ENCODE results near the gene LAMB4. TPM values are rescaled to one million over a fixed set of nuclear protein-coding genes. Genes with fewer than 3 reads are reported as not detected.

LAMB4 gene
- total and polyA plus RNA-seq, 2 of the 8 experiments (the other 6 are each of a cell fraction or from before 2014, with no cell fraction given): not detected

DNA sequence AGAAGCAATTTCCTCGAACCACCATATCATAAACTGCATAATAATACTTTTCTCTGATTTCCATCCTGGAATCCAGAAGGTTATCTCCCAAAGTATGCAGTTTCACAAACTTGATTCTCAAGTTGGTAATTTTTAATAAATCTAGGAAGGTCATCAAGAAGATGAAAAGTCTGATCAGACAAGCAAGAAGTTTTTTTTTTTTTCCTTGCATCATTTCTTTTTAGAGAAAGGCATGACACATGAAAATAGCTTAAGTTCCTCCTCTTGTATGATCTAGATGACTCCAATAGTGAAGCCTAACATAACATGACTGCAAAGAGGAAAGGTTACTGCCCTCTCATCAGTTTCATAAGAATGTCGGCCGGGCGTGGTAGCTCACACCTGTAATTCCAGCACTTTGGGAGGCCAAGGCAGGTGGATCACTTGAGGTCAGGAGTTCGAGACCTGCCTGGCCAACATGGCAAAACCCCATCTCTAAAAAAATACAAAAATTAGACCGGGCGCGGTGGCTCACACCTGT lies 149.4 kb downstream of the LAMB4 start (continued):
- TF ChIP-seq, protein P1, sequence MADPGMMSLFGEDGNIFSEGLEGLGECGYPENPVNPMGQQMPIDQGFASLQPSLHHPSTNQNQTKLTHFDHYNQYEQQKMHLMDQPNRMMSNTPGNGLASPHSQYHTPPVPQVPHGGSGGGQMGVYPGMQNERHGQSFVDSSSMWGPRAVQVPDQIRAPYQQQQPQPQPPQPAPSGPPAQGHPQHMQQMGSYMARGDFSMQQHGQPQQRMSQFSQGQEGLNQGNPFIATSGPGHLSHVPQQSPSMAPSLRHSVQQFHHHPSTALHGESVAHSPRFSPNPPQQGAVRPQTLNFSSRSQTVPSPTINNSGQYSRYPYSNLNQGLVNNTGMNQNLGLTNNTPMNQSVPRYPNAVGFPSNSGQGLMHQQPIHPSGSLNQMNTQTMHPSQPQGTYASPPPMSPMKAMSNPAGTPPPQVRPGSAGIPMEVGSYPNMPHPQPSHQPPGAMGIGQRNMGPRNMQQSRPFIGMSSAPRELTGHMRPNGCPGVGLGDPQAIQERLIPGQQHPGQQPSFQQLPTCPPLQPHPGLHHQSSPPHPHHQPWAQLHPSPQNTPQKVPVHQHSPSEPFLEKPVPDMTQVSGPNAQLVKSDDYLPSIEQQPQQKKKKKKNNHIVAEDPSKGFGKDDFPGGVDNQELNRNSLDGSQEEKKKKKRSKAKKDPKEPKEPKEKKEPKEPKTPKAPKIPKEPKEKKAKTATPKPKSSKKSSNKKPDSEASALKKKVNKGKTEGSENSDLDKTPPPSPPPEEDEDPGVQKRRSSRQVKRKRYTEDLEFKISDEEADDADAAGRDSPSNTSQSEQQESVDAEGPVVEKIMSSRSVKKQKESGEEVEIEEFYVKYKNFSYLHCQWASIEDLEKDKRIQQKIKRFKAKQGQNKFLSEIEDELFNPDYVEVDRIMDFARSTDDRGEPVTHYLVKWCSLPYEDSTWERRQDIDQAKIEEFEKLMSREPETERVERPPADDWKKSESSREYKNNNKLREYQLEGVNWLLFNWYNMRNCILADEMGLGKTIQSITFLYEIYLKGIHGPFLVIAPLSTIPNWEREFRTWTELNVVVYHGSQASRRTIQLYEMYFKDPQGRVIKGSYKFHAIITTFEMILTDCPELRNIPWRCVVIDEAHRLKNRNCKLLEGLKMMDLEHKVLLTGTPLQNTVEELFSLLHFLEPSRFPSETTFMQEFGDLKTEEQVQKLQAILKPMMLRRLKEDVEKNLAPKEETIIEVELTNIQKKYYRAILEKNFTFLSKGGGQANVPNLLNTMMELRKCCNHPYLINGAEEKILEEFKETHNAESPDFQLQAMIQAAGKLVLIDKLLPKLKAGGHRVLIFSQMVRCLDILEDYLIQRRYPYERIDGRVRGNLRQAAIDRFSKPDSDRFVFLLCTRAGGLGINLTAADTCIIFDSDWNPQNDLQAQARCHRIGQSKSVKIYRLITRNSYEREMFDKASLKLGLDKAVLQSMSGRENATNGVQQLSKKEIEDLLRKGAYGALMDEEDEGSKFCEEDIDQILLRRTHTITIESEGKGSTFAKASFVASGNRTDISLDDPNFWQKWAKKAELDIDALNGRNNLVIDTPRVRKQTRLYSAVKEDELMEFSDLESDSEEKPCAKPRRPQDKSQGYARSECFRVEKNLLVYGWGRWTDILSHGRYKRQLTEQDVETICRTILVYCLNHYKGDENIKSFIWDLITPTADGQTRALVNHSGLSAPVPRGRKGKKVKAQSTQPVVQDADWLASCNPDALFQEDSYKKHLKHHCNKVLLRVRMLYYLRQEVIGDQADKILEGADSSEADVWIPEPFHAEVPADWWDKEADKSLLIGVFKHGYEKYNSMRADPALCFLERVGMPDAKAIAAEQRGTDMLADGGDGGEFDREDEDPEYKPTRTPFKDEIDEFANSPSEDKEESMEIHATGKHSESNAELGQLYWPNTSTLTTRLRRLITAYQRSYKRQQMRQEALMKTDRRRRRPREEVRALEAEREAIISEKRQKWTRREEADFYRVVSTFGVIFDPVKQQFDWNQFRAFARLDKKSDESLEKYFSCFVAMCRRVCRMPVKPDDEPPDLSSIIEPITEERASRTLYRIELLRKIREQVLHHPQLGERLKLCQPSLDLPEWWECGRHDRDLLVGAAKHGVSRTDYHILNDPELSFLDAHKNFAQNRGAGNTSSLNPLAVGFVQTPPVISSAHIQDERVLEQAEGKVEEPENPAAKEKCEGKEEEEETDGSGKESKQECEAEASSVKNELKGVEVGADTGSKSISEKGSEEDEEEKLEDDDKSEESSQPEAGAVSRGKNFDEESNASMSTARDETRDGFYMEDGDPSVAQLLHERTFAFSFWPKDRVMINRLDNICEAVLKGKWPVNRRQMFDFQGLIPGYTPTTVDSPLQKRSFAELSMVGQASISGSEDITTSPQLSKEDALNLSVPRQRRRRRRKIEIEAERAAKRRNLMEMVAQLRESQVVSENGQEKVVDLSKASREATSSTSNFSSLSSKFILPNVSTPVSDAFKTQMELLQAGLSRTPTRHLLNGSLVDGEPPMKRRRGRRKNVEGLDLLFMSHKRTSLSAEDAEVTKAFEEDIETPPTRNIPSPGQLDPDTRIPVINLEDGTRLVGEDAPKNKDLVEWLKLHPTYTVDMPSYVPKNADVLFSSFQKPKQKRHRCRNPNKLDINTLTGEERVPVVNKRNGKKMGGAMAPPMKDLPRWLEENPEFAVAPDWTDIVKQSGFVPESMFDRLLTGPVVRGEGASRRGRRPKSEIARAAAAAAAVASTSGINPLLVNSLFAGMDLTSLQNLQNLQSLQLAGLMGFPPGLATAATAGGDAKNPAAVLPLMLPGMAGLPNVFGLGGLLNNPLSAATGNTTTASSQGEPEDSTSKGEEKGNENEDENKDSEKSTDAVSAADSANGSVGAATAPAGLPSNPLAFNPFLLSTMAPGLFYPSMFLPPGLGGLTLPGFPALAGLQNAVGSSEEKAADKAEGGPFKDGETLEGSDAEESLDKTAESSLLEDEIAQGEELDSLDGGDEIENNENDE (IDR thresholded peaks at IDR 0.05; ENCODE audit: insufficient replicate concordance, low read length): no peak
- TF ChIP-seq CHD2 (IDR thresholded peaks at IDR 0.05; ENCODE audit: low read length) (no peak), TCF12 (IDR thresholded peaks at IDR 0.05; ENCODE audit: low read depth, low read length) (no peak), SP4 (IDR thresholded peaks at IDR 0.05; ENCODE audit: low read length) (no peak), ASH2L (IDR thresholded peaks at IDR 0.05; ENCODE audit: low read length) (no peak), KDM4A (IDR thresholded peaks at IDR 0.05; ENCODE audit: low read depth, low read length, severe bottlenecking) (no peak), CEBPB (IDR thresholded peaks at IDR 0.05; ENCODE audit: low read depth, low read length) (no peak), KDM5A (IDR thresholded peaks at IDR 0.05; ENCODE audit: low read length) (no peak), FOSL1 (IDR thresholded peaks at IDR 0.05; ENCODE audit: insufficient read depth, low read depth, low read length) (no peak)

Data from H1 (cell line).